ENCODE measurements around the gene ZNF366.

ZNF366 gene

DNA sequence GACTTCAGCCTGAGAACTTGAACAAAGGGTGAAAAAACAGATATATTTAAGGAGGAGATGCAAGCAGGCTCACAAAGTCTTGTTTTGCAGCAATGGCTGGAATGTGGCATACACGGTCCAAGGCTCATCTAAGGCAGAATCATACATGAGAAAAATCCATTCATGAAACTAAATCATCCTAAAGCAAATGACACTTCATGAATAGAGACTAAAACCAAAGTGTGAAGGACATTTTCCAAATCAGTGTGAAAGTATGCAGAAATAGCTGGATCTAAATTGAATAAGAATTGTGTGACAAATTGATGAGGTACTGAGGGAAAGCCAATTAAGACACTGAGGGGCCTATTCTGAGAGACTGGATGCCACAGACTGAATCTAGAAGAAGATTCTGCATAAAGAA lies 27.3 kb downstream of the ZNF366 start:
- no peak for ATAC-seq
- TF ChIP-seq CSDC2 (CRISPR knock-in tag; IDR thresholded peaks at IDR 0.05) = no peak
- TF ChIP-seq TOX (CRISPR knock-in tag; IDR thresholded peaks at IDR 0.05; ENCODE audit: borderline replicate concordance) = no peak
- no peak for TF ChIP-seq ZFP3 (CRISPR knock-in tag; IDR thresholded peaks at IDR 0.05)
- no peak for TF ChIP-seq ZNF565 (CRISPR knock-in tag; conservative IDR thresholded peaks at IDR 0.05; ENCODE audit: low read depth)
- TF ChIP-seq SNAI2 (CRISPR knock-in tag; IDR thresholded peaks at IDR 0.05) = no peak
- TF ChIP-seq TSHZ2 (CRISPR knock-in tag; IDR thresholded peaks at IDR 0.05) = no peak
- no peak for TF ChIP-seq ESRRG (CRISPR knock-in tag; IDR thresholded peaks at IDR 0.05)
- no peak for TF ChIP-seq CSRNP3 (CRISPR knock-in tag; IDR thresholded peaks at IDR 0.05)
- TF ChIP-seq TCF4 (CRISPR knock-in tag; IDR thresholded peaks at IDR 0.05; ENCODE audit: borderline replicate concordance) = no peak
- TF ChIP-seq ZNF70 (CRISPR knock-in tag; IDR thresholded peaks at IDR 0.05) = no peak
- no peak for TF ChIP-seq RARB (CRISPR knock-in tag; IDR thresholded peaks at IDR 0.05)
- no peak for TF ChIP-seq ISL1 (CRISPR knock-in tag; IDR thresholded peaks at IDR 0.05)
- no peak for TF ChIP-seq GLIS3 (CRISPR knock-in tag; IDR thresholded peaks at IDR 0.05)
- TF ChIP-seq ZNF8 (CRISPR knock-in tag; IDR thresholded peaks at IDR 0.05) = no peak
- no peak for TF ChIP-seq ZC3H10 (CRISPR knock-in tag; IDR thresholded peaks at IDR 0.05)

- ATAC-seq = no peak
- no peak for TF ChIP-seq OSR1 (CRISPR knock-in tag; IDR thresholded peaks at IDR 0.05)
- no peak for TF ChIP-seq ZNF565 (CRISPR knock-in tag; conservative IDR thresholded peaks at IDR 0.05; ENCODE audit: low read depth)
- TF ChIP-seq TSHZ2 (CRISPR knock-in tag; IDR thresholded peaks at IDR 0.05) = no peak
- TF ChIP-seq, protein P1, sequence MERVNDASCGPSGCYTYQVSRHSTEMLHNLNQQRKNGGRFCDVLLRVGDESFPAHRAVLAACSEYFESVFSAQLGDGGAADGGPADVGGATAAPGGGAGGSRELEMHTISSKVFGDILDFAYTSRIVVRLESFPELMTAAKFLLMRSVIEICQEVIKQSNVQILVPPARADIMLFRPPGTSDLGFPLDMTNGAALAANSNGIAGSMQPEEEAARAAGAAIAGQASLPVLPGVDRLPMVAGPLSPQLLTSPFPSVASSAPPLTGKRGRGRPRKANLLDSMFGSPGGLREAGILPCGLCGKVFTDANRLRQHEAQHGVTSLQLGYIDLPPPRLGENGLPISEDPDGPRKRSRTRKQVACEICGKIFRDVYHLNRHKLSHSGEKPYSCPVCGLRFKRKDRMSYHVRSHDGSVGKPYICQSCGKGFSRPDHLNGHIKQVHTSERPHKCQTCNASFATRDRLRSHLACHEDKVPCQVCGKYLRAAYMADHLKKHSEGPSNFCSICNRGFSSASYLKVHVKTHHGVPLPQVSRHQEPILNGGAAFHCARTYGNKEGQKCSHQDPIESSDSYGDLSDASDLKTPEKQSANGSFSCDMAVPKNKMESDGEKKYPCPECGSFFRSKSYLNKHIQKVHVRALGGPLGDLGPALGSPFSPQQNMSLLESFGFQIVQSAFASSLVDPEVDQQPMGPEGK (CRISPR knock-in tag; IDR thresholded peaks at IDR 0.05; ENCODE audit: borderline replicate concordance) = no peak
- TF ChIP-seq TCF4 (CRISPR knock-in tag; IDR thresholded peaks at IDR 0.05; ENCODE audit: borderline replicate concordance) = no peak
- no peak for TF ChIP-seq ESRRG (CRISPR knock-in tag; IDR thresholded peaks at IDR 0.05)
- TF ChIP-seq BACH2 (CRISPR knock-in tag; IDR thresholded peaks at IDR 0.05; ENCODE audit: borderline replicate concordance) = no peak
- TF ChIP-seq SNAI2 (CRISPR knock-in tag; IDR thresholded peaks at IDR 0.05) = no peak
- no peak for TF ChIP-seq CSDC2 (CRISPR knock-in tag; IDR thresholded peaks at IDR 0.05)
- TF ChIP-seq ZFP30 (CRISPR knock-in tag; IDR thresholded peaks at IDR 0.05) = no peak
- no peak for TF ChIP-seq CREB5 (CRISPR knock-in tag; IDR thresholded peaks at IDR 0.05; ENCODE audit: low read depth)
- TF ChIP-seq PPARA (CRISPR knock-in tag; IDR thresholded peaks at IDR 0.05; ENCODE audit: borderline replicate concordance) = no peak
- no peak for TF ChIP-seq RARB (CRISPR knock-in tag; IDR thresholded peaks at IDR 0.05)
- no peak for TF ChIP-seq ISL1 (CRISPR knock-in tag; IDR thresholded peaks at IDR 0.05)
- TF ChIP-seq CSRNP3 (CRISPR knock-in tag; IDR thresholded peaks at IDR 0.05) = no peak
- no peak for TF ChIP-seq GLIS3 (CRISPR knock-in tag; IDR thresholded peaks at IDR 0.05)
- no peak for TF ChIP-seq ARNTL (CRISPR knock-in tag; IDR thresholded peaks at IDR 0.05; ENCODE audit: borderline replicate concordance, low read depth)
- TF ChIP-seq ZFP3 (CRISPR knock-in tag; IDR thresholded peaks at IDR 0.05) = no peak
These were observed 28.5 kb downstream of the ZNF366 start for GRCh38 chr5:72478684-72479083.

Measured in SK-N-SH treated with all-trans-retinoic acid at 6 μM for 48 hours (cell line).